Measurements from ENCODE around the gene TDRD7.

Gene TDRD7

GRCh38 chr9:97419309-97419867 lies 7.5 kb downstream of the TDRD7 start:
- DNase-seq (ENCODE audit: extremely low spot score): no peak
- CTCF ChIA-PET: no interaction called here
- no peak for TF ChIP-seq FOXM1 (IDR thresholded peaks at IDR 0.05; ENCODE audit: borderline replicate concordance)
- TF ChIP-seq ZNF384 (IDR thresholded peaks at IDR 0.05): no peak
- no peak for TF ChIP-seq ARNT (IDR thresholded peaks at IDR 0.05)
- no peak for TF ChIP-seq HDGF (IDR thresholded peaks at IDR 0.05; ENCODE audit: borderline replicate concordance)
- TF ChIP-seq CTBP1 (IDR thresholded peaks at IDR 0.05; ENCODE audit: borderline replicate concordance): no peak
- TF ChIP-seq FOXA1 (IDR thresholded peaks at IDR 0.05): no peak
- TF ChIP-seq, protein P1, sequence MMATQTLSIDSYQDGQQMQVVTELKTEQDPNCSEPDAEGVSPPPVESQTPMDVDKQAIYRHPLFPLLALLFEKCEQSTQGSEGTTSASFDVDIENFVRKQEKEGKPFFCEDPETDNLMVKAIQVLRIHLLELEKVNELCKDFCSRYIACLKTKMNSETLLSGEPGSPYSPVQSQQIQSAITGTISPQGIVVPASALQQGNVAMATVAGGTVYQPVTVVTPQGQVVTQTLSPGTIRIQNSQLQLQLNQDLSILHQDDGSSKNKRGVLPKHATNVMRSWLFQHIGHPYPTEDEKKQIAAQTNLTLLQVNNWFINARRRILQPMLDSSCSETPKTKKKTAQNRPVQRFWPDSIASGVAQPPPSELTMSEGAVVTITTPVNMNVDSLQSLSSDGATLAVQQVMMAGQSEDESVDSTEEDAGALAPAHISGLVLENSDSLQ (IDR thresholded peaks at IDR 0.05): no peak
- TF ChIP-seq LEF1 (IDR thresholded peaks at IDR 0.05; ENCODE audit: borderline replicate concordance): no peak
- no peak for TF ChIP-seq BHLHE40 (IDR thresholded peaks at IDR 0.05; ENCODE audit: borderline replicate concordance)
- no peak for TF ChIP-seq ELF4 (IDR thresholded peaks at IDR 0.05)
- TF ChIP-seq L3MBTL2 (conservative IDR thresholded peaks at IDR 0.05): no peak
- POLR2A ChIA-PET: no interaction called here

DNA sequence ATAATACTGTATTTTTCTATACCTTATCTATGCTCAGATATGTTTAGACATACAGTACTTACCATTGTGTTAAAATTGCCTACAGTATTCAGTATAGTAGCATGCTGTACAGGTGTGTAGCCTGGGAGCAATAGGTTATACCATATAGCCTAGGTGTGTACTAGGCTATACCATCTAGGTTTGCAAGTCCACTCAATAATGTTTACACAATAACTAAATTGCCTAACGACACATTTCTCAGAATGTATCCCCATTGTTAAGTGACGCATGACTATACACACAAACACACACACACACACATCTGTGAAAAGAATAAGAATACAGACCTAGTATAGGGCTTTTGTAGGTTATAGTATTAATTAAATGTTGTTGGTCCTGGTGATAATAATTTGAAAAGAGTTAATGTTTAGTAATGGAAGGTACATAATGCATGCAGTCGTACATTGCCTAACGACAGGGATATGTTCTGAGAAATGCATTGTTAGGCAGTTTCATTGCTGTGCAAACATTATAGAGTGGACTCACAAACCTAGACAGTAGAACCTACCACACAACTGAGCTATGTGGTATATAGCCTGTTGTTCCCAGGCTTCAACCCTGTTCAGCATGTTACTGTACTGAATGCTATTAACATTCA lies 13.6 kb downstream of the TDRD7 start:
- DNase-seq (ENCODE audit: extremely low spot score): no peak
- TF ChIP-seq CTBP1 (IDR thresholded peaks at IDR 0.05; ENCODE audit: borderline replicate concordance) (no peak), ZNF384 (IDR thresholded peaks at IDR 0.05) (no peak), FOXK2 (IDR thresholded peaks at IDR 0.05) (no peak), ELF4 (IDR thresholded peaks at IDR 0.05) (no peak), BHLHE40 (IDR thresholded peaks at IDR 0.05; ENCODE audit: borderline replicate concordance) (no peak), L3MBTL2 (conservative IDR thresholded peaks at IDR 0.05) (no peak), LEF1 (IDR thresholded peaks at IDR 0.05; ENCODE audit: borderline replicate concordance) (no peak), NFRKB (IDR thresholded peaks at IDR 0.05) (no peak), FOXM1 (IDR thresholded peaks at IDR 0.05; ENCODE audit: borderline replicate concordance) (no peak), HDGF (IDR thresholded peaks at IDR 0.05; ENCODE audit: borderline replicate concordance) (no peak), FOXA1 (IDR thresholded peaks at IDR 0.05) (no peak), SP1 (IDR thresholded peaks at IDR 0.05) (no peak)
- TF ChIP-seq, protein P1 (IDR thresholded peaks at IDR 0.05): no peak
- ChIA-PET CTCF (no interaction called here), POLR2A (no interaction called here)

DNA sequence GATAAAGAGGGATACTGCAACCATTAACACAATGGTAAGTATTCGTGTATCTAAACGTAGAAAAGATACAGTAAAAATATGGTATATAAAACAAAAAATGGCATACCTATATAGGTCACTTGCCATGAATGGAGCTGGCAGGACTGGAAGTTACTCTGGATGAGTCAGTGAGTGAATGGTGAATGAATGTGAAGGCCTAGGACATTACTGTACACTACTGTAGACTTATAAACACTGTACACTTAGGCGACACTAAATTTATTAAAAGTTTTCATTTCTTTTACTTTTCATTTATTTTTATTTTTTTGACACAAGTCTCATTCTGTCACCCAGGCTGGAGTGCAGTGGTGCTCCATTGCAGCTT lies 14.1 kb downstream of the TDRD7 start:
- DNase-seq (ENCODE audit: extremely low spot score): no peak
- POLR2A ChIA-PET: no interaction called here
- TF ChIP-seq SP1 (IDR thresholded peaks at IDR 0.05): no peak
- no peak for TF ChIP-seq SUZ12 (IDR thresholded peaks at IDR 0.05)
- no peak for TF ChIP-seq FOXM1 (IDR thresholded peaks at IDR 0.05; ENCODE audit: borderline replicate concordance)
- no peak for TF ChIP-seq NFRKB (IDR thresholded peaks at IDR 0.05)
- no peak for TF ChIP-seq LEF1 (IDR thresholded peaks at IDR 0.05; ENCODE audit: borderline replicate concordance)
- TF ChIP-seq ARNT (IDR thresholded peaks at IDR 0.05): no peak
- no peak for TF ChIP-seq L3MBTL2 (conservative IDR thresholded peaks at IDR 0.05)
- CTCF ChIA-PET: no interaction called here

DNA sequence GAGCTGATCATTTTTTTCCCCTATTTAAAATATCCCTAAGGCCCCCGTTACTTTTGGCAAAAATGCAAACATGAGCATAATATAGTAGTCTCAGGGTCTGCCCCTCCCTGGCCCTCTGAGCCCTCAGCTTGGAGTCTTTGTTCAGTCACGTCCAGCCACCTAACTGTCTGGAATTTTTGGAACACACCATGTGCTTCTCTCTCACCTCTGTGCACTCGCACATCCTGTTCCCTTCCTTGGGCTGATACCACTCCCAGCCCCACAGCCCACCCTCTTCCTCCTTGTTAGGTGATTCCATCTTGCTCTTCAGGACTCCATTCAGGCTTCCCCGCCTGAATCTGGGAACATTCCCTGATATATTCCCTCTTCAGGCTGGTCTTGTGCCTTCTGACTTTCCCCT lies 16.0 kb downstream of the TDRD7 start:
- CTCF ChIA-PET: no interaction called here

DNA sequence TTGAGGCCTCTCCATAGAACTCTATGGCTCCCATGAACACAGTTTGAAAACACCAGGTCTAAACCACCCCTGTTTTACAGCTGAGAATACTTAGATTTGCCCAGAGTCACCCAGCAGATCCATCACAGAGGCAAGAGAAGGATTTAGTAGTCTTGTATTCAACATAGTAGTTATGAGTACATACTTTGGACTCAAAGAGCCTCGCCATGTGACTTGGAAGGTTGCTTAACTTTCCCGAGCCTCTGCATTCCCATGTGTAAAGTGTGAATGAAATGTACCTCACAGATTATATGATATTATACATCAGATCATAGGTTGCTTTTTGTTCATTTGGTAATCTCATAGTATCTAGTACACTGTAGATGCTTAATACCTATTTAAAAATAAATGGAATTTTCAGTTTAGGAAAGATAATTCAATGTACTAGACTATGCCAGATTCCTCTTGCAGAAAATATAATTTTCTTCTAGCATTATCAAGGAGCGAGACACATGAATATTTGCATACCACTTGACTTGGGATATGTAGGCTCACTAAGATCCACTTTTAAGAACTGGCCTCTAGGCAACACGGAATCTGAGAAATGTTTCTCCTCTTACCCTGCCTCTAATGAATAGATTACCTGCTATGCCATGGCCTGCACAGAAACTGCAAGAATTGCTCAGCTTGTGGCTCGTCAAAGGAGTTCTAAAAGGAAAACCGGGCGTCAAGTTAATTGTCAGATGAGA lies 18.6 kb downstream of the TDRD7 start:
- TF ChIP-seq HDGF (IDR thresholded peaks at IDR 0.05; ENCODE audit: borderline replicate concordance) (no peak), LEF1 (IDR thresholded peaks at IDR 0.05; ENCODE audit: borderline replicate concordance) (no peak), FOXK2 (IDR thresholded peaks at IDR 0.05) (no peak)
- ChIA-PET POLR2A (no interaction called here), CTCF (no interaction called here)
- no peak for DNase-seq (ENCODE audit: extremely low spot score)

More for the DNA sequence above, 16.0 kb downstream of the TDRD7 start:
- DNase-seq (ENCODE audit: extremely low spot score): no peak
- POLR2A ChIA-PET: no interaction called here
- TF ChIP-seq HDGF (IDR thresholded peaks at IDR 0.05; ENCODE audit: borderline replicate concordance) (no peak), BHLHE40 (IDR thresholded peaks at IDR 0.05; ENCODE audit: borderline replicate concordance) (no peak), ELF4 (IDR thresholded peaks at IDR 0.05) (no peak), FOXK2 (IDR thresholded peaks at IDR 0.05) (no peak), NFRKB (IDR thresholded peaks at IDR 0.05) (no peak), L3MBTL2 (conservative IDR thresholded peaks at IDR 0.05) (no peak), SUZ12 (IDR thresholded peaks at IDR 0.05) (no peak), SP1 (IDR thresholded peaks at IDR 0.05) (no peak), LEF1 (IDR thresholded peaks at IDR 0.05; ENCODE audit: borderline replicate concordance) (no peak), FOXM1 (IDR thresholded peaks at IDR 0.05; ENCODE audit: borderline replicate concordance) (no peak), ARNT (IDR thresholded peaks at IDR 0.05) (no peak), CTBP1 (IDR thresholded peaks at IDR 0.05; ENCODE audit: borderline replicate concordance) (no peak), TARDBP (IDR thresholded peaks at IDR 0.05) (no peak), FOXA1 (IDR thresholded peaks at IDR 0.05) (no peak), ZNF384 (IDR thresholded peaks at IDR 0.05) (no peak)
- TF ChIP-seq, protein P1 (IDR thresholded peaks at IDR 0.05): no peak

GRCh38 chr9:97431044-97431441 lies 19.1 kb downstream of the TDRD7 start:
- POLR2A ChIA-PET: no interaction called here
- DNase-seq (ENCODE audit: extremely low spot score): no peak
- no peak for TF ChIP-seq SP1 (IDR thresholded peaks at IDR 0.05)
- no peak for TF ChIP-seq FOXM1 (IDR thresholded peaks at IDR 0.05; ENCODE audit: borderline replicate concordance)
- TF ChIP-seq BHLHE40 (IDR thresholded peaks at IDR 0.05; ENCODE audit: borderline replicate concordance): no peak
- CTCF ChIA-PET: interaction anchor here (0.6 kb wide), 1 partner anchor 10 kb away, joined by 5 read pairs; no protein-coding TSS in a partner anchor
